ENCODE data around the gene BNC1.

BNC1 gene, protein sequence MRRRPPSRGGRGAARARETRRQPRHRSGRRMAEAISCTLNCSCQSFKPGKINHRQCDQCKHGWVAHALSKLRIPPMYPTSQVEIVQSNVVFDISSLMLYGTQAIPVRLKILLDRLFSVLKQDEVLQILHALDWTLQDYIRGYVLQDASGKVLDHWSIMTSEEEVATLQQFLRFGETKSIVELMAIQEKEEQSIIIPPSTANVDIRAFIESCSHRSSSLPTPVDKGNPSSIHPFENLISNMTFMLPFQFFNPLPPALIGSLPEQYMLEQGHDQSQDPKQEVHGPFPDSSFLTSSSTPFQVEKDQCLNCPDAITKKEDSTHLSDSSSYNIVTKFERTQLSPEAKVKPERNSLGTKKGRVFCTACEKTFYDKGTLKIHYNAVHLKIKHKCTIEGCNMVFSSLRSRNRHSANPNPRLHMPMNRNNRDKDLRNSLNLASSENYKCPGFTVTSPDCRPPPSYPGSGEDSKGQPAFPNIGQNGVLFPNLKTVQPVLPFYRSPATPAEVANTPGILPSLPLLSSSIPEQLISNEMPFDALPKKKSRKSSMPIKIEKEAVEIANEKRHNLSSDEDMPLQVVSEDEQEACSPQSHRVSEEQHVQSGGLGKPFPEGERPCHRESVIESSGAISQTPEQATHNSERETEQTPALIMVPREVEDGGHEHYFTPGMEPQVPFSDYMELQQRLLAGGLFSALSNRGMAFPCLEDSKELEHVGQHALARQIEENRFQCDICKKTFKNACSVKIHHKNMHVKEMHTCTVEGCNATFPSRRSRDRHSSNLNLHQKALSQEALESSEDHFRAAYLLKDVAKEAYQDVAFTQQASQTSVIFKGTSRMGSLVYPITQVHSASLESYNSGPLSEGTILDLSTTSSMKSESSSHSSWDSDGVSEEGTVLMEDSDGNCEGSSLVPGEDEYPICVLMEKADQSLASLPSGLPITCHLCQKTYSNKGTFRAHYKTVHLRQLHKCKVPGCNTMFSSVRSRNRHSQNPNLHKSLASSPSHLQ

DNA sequence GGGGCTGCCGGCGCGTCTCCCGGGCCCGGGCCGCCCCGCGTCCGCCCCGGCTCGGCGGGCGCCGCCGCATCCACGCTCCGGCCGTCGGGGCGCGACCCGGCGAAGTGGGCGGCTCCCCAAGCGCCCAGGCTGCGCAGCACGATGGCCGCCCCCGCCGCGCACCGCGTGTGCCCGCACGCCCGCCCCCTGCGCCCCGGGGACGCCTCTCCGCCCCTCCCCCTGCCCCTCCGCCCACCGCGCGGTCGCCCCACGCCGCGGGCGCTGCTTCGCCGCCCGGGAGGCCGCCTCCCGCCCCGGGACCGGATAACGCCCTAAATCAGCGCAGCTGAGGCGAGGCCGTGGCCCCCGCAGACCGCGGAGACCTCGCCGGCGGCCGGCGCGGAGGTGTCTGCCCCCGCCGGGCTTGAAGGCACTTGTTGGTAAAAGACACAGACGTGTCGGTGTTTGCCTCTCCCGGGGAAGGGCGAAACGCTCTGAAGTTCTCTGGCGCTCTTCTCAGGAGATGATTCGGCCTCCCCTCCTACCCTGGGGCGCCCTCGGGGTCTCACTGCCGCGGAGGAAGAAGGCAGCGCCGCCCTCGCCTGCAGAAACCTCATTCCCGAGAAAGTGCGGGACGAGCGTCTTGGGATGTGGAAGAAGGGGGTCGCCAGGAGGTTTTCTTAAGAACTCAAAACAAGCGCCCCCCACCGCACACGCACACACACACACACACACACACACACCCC is at the start of gene BNC1:
BNC1 (minus strand) TSS at position 106 of the 725 bp plus-strand sequence; CDS start at position 70, 36 bp downstream.
- no peak for DNase-seq

DNA sequence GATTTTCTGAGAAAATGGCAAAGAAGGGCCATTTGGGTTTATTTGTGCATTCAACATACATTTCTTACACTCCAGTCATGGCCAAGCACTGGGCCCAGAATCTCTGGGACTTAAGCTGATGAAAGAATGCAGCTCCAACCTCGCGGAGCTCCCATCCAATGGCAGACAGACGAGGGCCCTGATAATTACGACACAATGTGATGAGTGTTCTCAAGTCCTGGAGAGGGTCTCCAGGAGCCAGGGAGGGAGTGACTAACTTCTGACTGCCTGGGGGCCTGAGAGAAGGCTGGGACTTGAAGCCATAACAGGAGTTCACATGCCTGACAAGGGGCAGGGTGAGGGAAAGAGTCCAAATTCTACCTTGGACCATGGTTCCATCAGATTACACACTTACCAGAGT is 42.6 kb upstream of the BNC1 start:
- DNase-seq, result no peak

DNA sequence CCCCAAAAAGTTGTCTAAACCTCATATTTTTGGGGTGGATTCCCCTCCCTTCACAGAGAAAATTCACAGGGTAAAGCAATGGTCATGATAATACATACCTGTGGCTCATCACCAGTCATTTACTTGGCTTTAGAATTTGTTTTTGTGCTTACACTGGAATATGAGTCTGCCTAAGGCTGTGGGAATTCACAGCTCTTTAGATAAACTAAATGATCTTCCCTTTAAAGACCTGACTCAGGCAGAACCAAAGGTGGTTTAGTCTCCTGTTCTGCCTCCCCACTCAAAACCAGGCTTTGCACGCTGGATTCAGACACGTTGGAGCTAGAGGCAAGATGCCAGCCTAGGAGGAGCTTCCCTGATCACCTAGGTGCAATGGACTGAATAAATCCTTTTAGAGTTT is 40.3 kb upstream of the BNC1 start:
- DNase-seq, result no peak

DNA sequence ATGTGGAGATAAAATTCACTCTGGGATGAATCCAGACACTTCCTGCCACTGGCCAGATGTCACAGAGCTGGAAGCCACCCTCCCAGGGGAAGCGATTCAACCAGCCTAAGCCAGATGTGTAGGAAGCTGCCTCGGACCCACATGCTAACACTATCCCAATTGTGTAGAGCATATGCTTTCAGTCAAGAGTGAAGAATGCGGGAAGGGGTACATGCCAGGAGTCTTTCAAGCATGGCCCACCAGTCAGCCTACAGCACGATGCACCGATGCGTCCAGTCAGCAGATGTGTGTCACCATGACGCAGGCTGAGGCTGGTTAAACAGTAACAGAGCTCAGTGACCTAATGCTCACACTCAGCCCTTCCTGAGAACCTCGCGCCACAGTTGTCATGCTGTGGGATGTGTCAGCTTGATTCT is 38.8 kb upstream of the BNC1 start:
- DNase-seq, result no peak

DNA sequence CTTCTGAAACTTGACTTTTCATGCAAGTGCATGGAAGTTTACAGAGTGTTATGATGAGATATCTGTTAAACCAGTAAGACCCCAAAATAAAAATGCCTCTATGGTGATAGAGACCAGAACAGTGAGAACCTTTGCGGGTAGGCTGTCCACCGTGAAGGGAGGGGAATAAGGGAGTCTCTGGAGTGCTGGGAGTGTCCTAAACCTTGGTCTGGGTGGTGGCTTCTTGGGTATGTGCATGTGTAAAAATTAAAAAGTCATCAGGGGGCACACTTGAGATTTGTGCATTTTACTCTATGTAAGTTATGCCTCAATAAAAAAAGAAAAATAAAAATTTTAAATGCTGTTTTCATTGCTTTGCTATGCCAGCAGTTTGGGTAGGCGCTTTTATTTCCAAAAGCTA is 38.2 kb upstream of the BNC1 start:
- DNase-seq, result no peak

DNA sequence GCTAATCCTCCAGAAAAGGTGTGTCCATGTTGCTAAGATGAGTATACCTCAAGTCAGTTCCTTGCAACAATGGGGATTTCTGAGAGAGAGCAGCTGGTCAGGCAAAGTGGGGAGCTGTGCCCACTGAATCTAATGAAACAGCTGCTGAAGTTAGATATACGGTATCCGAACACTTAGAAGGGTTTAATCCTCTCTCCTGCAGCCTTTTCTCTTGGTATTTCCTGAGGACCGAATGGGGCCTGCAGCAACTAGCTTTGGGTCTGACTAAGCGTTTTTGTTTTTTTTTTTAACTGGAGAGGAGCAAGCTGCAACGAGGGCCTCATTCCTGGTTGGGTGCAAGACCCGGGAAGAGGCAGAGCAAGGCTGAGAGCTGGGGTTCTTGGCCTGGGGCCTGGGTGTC is 37.6 kb upstream of the BNC1 start:
- no peak for DNase-seq

DNA sequence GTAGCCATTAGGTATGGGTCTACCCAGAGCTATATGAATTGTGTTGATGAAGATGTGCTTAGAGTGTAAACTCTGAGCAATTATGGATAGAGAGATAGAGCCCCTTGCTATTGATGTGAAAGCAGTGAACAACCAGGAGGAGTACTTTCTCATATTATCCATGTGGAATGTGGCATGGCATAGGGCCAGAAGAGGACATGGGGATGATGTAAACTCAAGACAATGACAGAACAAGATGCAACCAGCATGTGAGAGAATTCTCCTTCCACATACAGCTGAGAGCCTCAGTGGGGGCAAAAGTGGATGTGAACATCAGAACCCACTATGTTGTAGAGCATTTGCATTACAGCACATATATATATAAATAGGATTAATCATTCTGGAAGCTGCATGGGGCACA is 36.4 kb upstream of the BNC1 start:
- DNase-seq, result no peak

DNA sequence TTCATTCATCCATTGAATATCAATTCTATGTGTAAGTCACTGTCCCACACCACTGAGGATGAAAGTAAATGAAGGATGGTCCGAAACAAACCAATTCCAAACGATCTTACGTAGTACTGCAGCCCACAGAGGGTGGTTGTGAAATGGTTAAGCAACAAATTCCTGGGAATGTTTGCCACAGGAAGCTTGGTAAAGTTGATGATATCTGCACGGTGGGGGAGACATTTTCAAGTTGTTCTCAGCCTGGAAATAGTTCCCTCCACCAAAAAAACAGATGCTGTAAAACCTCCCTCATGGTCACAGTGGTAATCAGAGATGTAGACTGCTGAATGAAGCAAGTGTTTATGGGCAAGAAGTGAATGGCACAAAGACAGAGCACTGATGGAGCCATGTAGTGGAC is 35.9 kb upstream of the BNC1 start:
- no peak for DNase-seq

DNA sequence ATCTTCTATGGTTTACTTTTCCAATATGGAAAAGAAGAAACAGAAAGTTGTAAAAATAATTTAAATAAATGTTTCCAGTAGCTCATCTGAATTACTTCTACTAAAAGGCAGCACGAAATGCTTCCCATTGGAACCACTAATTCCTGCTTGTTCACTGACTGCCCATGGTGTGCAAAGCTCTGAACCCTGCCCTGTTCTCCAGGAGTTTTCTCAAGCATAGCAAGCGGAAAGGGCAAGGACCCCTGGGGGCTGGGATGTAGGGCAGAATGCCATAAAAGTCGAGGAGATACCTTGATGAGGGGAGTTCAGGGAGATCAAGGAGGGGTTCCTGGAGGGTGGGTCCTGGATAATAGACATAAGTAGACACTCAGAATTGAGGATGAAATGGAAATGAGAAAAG is 35.3 kb upstream of the BNC1 start:
- DNase-seq, result no peak

DNA sequence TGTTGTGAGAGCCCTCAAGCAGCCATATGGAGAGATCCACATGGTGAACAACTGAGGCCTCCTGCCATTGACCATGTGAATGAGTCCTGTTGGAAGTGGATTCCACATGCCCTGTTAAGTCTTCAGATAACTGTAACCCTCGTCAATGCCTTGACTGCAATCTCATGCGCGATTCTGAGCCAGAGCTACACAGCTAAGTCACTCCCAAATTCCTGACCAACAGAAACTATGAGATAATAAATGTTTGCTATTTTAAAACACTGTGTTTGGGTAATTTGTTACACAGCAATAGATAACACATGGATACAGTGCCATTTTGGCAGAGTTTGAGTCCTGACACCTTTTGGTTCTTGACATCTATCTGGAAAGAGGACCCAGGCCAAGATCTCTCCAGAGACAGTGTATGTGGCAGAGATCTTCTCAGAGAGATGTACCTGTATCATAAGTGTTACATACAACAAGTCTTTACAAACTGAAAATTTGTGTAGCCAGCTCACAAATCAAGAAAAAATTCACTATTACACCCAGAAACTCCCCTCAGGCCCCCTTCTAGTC is 34.5 kb upstream of the BNC1 start:
- DNase-seq, result no peak

DNA sequence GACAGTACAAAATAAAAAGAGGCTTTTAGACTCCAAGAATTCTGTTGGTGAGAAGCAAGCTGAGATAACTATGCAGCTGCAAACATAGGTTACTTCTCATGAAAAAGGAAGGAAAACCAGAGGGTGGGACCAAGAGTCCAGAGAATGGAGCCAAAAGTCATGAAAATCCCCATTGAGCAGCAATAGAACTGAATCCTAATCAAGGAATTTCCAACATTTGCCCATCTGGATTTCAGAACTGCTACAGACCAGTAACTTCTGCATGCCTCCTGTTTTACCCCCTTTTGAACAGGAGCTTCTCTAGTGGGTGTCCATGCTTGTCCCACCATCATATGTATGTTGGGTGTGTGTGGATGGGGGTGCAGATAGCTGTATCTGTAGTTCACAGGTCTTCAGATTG is 33.6 kb upstream of the BNC1 start:
- DNase-seq, result no peak

DNA sequence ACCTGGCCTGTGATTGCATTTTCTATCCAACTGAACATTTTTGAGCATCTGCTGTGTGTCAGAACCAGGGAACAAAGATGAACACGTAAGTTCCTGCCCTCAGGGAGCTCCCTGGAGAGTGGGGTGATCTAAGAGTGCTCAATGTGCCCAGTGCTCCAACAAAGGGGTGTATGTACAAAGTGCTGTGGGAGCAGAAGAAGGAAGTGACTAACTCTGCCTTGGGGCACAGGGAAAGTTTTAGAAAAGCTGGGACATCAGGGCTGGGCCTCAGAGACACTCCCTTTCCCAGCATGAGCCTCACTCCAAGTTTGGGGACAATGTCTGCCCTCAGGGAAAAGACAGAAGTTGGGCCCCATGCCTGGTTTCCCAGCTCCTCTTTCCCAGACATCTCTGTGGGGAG is 27.6 kb upstream of the BNC1 start:
- no peak for DNase-seq

DNA sequence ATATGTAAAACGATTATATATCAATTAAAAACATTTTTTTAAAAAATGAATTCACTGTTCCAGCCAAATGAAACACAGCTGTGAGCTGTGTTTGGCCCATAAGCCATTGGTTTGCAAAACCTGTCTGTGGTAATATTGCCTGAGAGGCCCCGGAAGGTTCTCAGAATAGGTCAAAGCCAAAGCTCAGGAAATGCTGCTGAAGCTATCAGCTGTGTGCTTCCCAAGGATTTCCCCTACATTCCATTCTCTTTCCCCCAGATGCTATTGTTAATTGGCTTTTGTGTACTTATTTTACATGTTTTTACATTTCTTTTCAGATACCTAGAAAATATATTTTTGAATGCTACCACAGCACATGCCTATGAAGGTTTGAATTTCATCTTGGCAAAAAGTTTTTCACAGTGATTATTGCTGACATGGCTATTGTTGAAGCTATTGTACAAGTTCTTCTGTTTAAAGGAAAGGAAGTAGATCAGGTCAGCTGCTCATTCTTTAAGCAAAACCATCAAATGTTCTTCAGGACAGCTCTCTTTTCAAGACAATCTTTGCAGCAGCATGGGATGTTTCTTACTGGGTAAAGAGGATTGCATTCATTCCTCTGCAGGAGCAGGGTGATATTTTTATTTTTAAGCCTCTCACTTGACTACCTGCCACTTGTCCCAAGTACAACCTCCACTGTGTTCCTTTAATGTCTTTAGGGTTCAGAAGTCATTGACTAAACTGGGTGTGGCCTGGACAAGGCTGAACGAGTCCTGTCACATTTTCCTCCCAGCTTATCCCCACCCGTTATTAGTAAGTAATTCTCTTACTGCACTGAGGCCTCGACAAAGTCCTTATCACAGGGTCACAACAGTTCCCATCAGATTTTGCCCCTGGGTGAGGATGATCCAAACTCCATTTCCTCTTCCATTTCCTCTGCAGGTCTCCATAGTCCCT is 26.3 kb upstream of the BNC1 start:
- DNase-seq, result no peak

DNA sequence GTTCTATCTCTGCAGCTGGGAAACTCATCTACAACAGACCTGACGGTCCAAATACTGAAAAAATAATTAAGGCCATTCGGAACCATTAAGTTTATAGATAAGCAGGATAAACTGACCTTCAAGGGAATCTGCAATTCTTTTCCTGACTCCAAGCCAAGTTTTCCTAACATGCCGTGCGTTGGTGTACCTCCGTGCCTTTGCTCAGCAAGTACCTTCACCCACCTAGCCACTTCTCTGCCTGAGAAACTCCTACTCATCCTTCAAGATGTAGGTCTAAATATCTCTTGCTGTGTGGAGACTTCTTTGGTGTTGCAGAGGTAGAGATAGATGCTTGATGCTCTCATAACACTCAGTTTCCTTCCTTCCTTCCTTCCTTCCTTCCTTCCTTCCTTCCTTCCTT is 24.2 kb upstream of the BNC1 start:
- DNase-seq, result no peak

DNA sequence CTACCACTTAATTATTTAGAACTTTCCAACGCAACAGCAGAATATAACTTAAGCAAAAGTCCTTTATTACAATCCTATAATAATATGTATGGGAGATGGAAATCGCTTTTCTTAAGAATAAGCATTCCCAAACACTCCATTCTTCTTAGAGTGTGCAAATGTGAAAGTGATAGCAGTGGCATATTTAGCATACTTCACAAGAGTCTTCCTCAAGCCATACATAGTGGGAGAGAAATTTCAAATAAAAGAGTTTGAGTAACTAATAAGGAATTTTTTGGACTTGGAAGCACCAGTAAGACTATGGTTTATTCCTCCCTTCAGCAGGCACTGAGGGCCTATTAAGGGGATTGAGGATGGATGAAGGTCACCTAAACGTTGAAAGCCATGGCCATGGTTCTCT is 22.1 kb upstream of the BNC1 start:
- no peak for DNase-seq

DNA sequence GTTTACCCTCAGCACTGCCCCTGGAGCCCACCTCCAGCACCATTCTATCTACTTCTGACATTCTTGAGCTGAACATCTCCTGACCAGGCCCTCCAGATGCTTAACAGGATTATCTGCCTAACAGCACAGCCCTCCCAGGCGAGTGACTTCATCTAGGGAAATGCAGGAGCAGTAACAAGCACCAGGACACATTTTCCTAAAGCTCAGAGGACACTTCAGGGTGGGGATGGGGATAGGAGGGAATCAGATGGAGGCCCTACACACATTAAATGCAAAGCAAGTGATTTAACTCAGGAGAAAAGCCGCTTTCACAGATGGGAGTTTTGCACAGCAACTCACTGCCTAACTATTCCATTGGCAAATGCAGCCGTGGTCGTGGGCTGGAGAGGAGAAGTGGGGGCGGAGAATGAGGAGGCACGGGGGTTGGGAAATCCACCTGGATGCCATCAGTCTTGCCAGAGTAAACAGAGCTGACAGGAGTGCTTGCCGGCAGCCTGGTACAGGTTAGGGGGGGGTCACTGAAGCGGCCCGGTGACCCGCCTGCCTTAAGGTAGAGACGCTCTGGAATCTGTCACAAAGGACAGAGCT is 21.3 kb upstream of the BNC1 start:
- no peak for DNase-seq

DNA sequence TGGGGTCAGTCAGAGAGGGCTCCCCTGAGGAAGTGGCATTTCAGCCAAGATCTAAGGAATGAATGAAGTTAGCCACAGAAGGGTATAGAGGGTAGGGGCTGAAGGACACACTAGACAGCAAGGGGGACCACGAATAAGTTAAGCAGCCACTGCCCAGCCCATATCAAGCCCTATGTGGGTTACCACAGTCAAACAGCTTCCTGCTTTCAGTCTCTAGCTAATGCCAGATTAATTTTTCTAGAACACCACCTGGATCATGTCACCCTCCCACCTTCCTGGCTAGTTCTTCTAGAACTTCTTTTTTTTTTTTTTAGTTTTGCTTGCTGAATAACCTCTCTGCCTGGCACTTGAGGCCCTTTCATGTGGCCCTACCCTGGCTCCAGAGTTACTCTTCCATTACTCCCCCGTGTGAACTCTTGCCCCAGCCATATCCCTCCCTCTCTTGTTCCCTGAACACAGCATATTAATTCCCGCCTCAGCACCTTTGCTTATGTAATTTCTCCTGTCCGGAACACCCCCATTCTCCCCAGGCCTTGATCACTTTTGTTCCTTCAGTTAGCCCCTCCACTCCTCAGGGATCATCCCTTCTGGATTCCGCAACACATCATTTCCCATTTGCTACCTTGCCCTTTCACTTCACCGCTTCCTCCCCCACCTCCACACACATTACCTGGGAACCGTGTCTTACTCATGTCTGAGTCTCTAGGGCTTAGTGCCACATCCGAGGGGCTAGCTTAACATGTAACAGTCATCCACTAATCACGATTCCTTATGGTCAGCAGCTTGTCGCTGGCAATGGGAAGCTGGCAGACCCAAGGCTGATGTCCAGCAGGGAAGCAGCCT is 20.6 kb upstream of the BNC1 start:
- no peak for DNase-seq

DNA sequence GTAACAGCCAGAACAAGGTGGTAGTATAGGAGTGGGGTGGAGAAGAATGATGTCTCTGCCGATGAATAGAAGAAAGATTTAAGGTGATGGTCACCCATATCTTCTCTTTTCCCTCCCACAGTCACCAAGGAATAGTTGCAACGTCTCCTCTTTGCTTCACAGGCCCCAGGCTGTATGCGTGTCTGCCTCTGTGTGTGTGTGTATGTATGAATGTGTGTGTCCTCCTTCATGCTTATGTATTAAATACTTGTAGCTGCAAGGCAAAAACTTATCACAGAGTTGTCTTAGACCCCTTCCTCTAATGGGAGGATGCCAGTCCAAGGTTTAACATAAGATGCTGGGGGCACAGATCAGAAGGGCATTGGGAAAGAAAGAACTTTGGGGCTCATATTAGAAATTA is 19.1 kb upstream of the BNC1 start:
- DNase-seq, result no peak

DNA sequence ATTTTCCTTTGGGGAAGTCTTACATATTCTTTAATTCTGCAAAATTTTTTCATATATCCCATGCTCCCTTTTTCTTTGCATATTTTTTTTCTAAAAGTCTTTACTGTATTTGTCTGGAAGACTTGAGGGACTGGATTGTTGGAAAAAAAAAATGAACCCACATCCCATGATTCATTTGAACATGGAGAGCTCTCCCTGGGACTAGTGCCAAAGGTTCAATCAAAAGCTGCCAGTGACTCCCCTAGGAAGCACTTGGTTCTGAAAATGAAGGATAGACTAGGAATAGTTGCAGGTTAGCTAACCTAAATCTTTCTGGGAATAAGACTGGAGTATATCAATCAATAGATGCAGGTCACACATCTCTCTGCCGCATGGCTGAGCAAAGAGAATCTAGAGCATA is 16.4 kb upstream of the BNC1 start:
- no peak for DNase-seq

DNA sequence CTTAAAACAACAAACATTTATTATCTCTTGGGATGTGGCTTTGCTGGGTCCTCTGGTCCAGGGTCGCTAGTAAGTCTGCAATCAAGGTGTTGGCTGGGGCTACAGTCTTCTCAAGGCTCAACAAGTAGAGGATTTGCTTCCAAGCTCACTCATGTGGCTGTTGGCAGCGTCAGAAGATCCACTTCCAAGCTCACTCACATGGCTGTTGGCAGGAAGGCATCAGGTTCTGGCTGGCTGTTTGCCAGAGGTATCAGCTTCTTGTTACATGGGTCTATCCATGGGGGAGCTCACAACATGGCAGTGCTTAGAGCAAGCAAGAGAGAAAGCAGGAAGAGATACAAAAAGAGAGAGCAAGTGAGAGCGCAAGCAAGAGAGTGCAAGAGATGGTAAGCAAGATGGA is 15.0 kb upstream of the BNC1 start:
- no peak for DNase-seq
